Measurements from ENCODE around the gene PLEKHH1. TPM values are rescaled to one million over a fixed set of nuclear protein-coding genes. Genes with fewer than 3 reads are reported as not detected.

Gene PLEKHH1
- total and polyA plus RNA-seq, 2 donors (not counting 1 experiment from before 2014, with no cell fraction given), result 0.10 to 0.33 TPM

- Histone ChIP-seq H3K79me2 (ENCODE audit: control insufficient read depth, insufficient read depth, low read length) (no peaks in the 10 kb centered on the region), H3K9ac (ENCODE audit: insufficient read depth, low read length) (no peak overlapping the region), H3K36me3 (ENCODE audit: control insufficient read depth, insufficient read depth, low read length) (no peaks in the 10 kb centered on the region)
These were observed 29.1 kb downstream of the PLEKHH1 start for GRCh38 chr14:67562025-67562775.

GRCh38 chr14:67562776-67563150 is 29.7 kb downstream of the PLEKHH1 start:
- no peaks in the 10 kb centered on the region for H3K27me3 ChIP-seq (ENCODE audit: control insufficient read depth, insufficient read depth, low read length)

More at GRCh38 chr14:67562025-67562775, 29.1 kb downstream of the PLEKHH1 start:
- TF ChIP-seq, protein P1, sequence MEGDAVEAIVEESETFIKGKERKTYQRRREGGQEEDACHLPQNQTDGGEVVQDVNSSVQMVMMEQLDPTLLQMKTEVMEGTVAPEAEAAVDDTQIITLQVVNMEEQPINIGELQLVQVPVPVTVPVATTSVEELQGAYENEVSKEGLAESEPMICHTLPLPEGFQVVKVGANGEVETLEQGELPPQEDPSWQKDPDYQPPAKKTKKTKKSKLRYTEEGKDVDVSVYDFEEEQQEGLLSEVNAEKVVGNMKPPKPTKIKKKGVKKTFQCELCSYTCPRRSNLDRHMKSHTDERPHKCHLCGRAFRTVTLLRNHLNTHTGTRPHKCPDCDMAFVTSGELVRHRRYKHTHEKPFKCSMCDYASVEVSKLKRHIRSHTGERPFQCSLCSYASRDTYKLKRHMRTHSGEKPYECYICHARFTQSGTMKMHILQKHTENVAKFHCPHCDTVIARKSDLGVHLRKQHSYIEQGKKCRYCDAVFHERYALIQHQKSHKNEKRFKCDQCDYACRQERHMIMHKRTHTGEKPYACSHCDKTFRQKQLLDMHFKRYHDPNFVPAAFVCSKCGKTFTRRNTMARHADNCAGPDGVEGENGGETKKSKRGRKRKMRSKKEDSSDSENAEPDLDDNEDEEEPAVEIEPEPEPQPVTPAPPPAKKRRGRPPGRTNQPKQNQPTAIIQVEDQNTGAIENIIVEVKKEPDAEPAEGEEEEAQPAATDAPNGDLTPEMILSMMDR (conservative IDR thresholded peaks at IDR 0.05 in 1 of 2, IDR thresholded peaks at IDR 0.05 in 1 of 2; ENCODE audit: low read depth in 1 of 2, low read length in 2 of 2), result no peak
- TF ChIP-seq EZH2 (IDR thresholded peaks at IDR 0.05; ENCODE audit: low read length, missing control alignments), result no peak
- H3K27me3 ChIP-seq (ENCODE audit: control insufficient read depth, insufficient read depth, low read length), result no peaks in the 10 kb centered on the region
- H3K9me3 ChIP-seq (ENCODE audit: control insufficient read depth, insufficient read depth, low read depth, low read length), result no peaks in the 10 kb centered on the region
- no peak overlapping the region for H3K4me3 ChIP-seq (replicated peaks in 1 of 4; ENCODE audit: control extremely low read depth in 1 of 4, insufficient read depth in 1 of 4, low read depth in 3 of 4, low read length in 4 of 4)
- DNase-seq (ENCODE audit: low read depth in 2 of 2), result no peak
- no peak overlapping the region for H3K27ac ChIP-seq (ENCODE audit: insufficient read depth, low read length)
- H3K4me1 ChIP-seq (ENCODE audit: control insufficient read depth, extremely low read depth, insufficient read depth, low read length), result no peaks in the 10 kb centered on the region
- no peak overlapping the region for H3K4me2 ChIP-seq (ENCODE audit: extremely low read depth, insufficient read depth, low read length)
- no peak overlapping the region for H2AFZ ChIP-seq (ENCODE audit: low read length)
- no peaks in the 10 kb centered on the region for H4K20me1 ChIP-seq (ENCODE audit: control insufficient read depth, extremely low read depth, insufficient read depth, low read length)

GRCh38 chr14:67564236-67564635 is 31.1 kb downstream of the PLEKHH1 start:
- no peaks in the 10 kb centered on the region for H3K4me1 ChIP-seq (ENCODE audit: control insufficient read depth, extremely low read depth, insufficient read depth, low read length)
- H3K36me3 ChIP-seq (ENCODE audit: control insufficient read depth, insufficient read depth, low read length), result no peaks in the 10 kb centered on the region
- DNase-seq (ENCODE audit: low read depth in 2 of 2), result no peak
- H3K4me3 ChIP-seq (replicated peaks in 1 of 4; ENCODE audit: control extremely low read depth in 1 of 4, insufficient read depth in 1 of 4, low read depth in 3 of 4, low read length in 4 of 4), result no peak overlapping the region
- no peaks in the 10 kb centered on the region for H3K79me2 ChIP-seq (ENCODE audit: control insufficient read depth, insufficient read depth, low read length)
- no peak overlapping the region for H3K9ac ChIP-seq (ENCODE audit: insufficient read depth, low read length)
- no peak for TF ChIP-seq EZH2 (IDR thresholded peaks at IDR 0.05; ENCODE audit: low read length, missing control alignments)
- TF ChIP-seq, protein P1 (conservative IDR thresholded peaks at IDR 0.05 in 1 of 2, IDR thresholded peaks at IDR 0.05 in 1 of 2; ENCODE audit: low read depth in 1 of 2, low read length in 2 of 2), result no peak
- H3K9me3 ChIP-seq (ENCODE audit: control insufficient read depth, insufficient read depth, low read depth, low read length), result no peaks in the 10 kb centered on the region
- no peaks in the 10 kb centered on the region for H4K20me1 ChIP-seq (ENCODE audit: control insufficient read depth, extremely low read depth, insufficient read depth, low read length)
- no peak overlapping the region for H3K27ac ChIP-seq (ENCODE audit: insufficient read depth, low read length)
- no peak overlapping the region for H3K4me2 ChIP-seq (ENCODE audit: extremely low read depth, insufficient read depth, low read length)
- no peaks in the 10 kb centered on the region for H3K27me3 ChIP-seq (ENCODE audit: control insufficient read depth, insufficient read depth, low read length)
- no peak overlapping the region for H2AFZ ChIP-seq (ENCODE audit: low read length)

More at GRCh38 chr14:67562776-67563150, 29.7 kb downstream of the PLEKHH1 start:
- H3K27ac ChIP-seq (ENCODE audit: insufficient read depth, low read length), result no peak overlapping the region
- no peak for TF ChIP-seq EZH2 (IDR thresholded peaks at IDR 0.05; ENCODE audit: low read length, missing control alignments)
- TF ChIP-seq, protein P1 (conservative IDR thresholded peaks at IDR 0.05 in 1 of 2, IDR thresholded peaks at IDR 0.05 in 1 of 2; ENCODE audit: low read depth in 1 of 2, low read length in 2 of 2), result no peak
- H3K79me2 ChIP-seq (ENCODE audit: control insufficient read depth, insufficient read depth, low read length), result no peaks in the 10 kb centered on the region
- no peaks in the 10 kb centered on the region for H3K36me3 ChIP-seq (ENCODE audit: control insufficient read depth, insufficient read depth, low read length)
- no peak overlapping the region for H3K4me2 ChIP-seq (ENCODE audit: extremely low read depth, insufficient read depth, low read length)
- no peaks in the 10 kb centered on the region for H3K4me1 ChIP-seq (ENCODE audit: control insufficient read depth, extremely low read depth, insufficient read depth, low read length)
- no peaks in the 10 kb centered on the region for H3K9me3 ChIP-seq (ENCODE audit: control insufficient read depth, insufficient read depth, low read depth, low read length)
- DNase-seq (ENCODE audit: low read depth in 2 of 2), result no peak
- no peak overlapping the region for H3K4me3 ChIP-seq (replicated peaks in 1 of 4; ENCODE audit: control extremely low read depth in 1 of 4, insufficient read depth in 1 of 4, low read depth in 3 of 4, low read length in 4 of 4)
- no peaks in the 10 kb centered on the region for H4K20me1 ChIP-seq (ENCODE audit: control insufficient read depth, extremely low read depth, insufficient read depth, low read length)
- H2AFZ ChIP-seq (ENCODE audit: low read length), result no peak overlapping the region
- no peak overlapping the region for H3K9ac ChIP-seq (ENCODE audit: insufficient read depth, low read length)
